ENCODE results near the gene SVIP. TPM values are rescaled to one million over a fixed set of nuclear protein-coding genes. Genes with fewer than 3 reads are reported as not detected.

SVIP gene
- total RNA-seq, 2 experiments from 2014 or later, result 42.4 to 42.7 TPM

DNA sequence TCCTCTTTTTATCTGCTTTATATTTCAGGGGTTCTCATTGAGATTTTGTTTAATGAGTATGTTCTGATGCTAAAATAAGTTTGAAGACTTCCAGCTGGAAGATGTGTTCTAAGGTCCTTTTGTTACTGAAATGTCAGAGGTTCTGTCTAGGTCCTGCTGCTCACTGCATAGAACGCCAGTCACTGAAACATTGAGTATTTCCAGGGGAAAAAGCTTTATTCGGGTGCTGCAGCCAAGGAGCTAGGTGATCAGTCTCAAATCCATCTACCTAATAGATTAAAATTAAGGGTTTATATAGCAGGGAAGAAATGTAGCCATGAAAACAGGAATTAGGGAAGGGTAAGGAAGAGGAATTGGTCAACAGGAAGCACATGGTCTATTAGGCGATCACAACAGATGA lies 19.7 kb downstream of the SVIP start:
- peaks cover 2% of the 10 kb centered on the region for H3K4me1 Mint-ChIP-seq
- no peak for ATAC-seq (ENCODE audit: low read depth)

GRCh38 chr11:22808571-22809197 lies 20.9 kb downstream of the SVIP start:
- Mint-ChIP-seq H3K27me3 (no peaks in the 10 kb centered on the region), H3K4me1 (peaks cover 2% of the 10 kb centered on the region), H3K36me3 (peaks cover 6% of the 10 kb centered on the region), H3K27ac (no peak overlapping the region), H3K4me3 (no peak overlapping the region), H3K9me3 (peaks cover 9% of the 10 kb centered on the region)
- ATAC-seq (ENCODE audit: low read depth), result no peak
- POLR2A ChIA-PET, result no interaction called here
- DNase-seq, result no peak

More for the DNA sequence above, 19.7 kb downstream of the SVIP start:
- no peak overlapping the region for H3K4me3 Mint-ChIP-seq
- H3K27me3 Mint-ChIP-seq, result no peaks in the 10 kb centered on the region
- DNase-seq, result no peak
- POLR2A ChIA-PET, result no interaction called here
- H3K27ac Mint-ChIP-seq, result no peak overlapping the region
- H3K36me3 Mint-ChIP-seq, result peaks cover 6% of the 10 kb centered on the region
- H3K9me3 Mint-ChIP-seq, result peaks cover 9% of the 10 kb centered on the region

- ATAC-seq (ENCODE audit: low read depth), result no peak
- H3K4me3 Mint-ChIP-seq, result no peak overlapping the region
Measured at GRCh38 chr11:22807855-22808570, 21.6 kb downstream of the SVIP start.

GRCh38 chr11:22807391-22807790 lies 22.2 kb downstream of the SVIP start:
- DNase-seq (no peak), ATAC-seq (ENCODE audit: low read depth) (no peak)
- H3K27me3 Mint-ChIP-seq, result no peaks in the 10 kb centered on the region
- H3K4me1 Mint-ChIP-seq, result peaks cover 2% of the 10 kb centered on the region
- peaks cover 9% of the 10 kb centered on the region for H3K9me3 Mint-ChIP-seq
- no peak overlapping the region for H3K27ac Mint-ChIP-seq
- peaks cover 6% of the 10 kb centered on the region for H3K36me3 Mint-ChIP-seq
- no peak overlapping the region for H3K4me3 Mint-ChIP-seq
- POLR2A ChIA-PET, result no interaction called here

More at GRCh38 chr11:22807855-22808570, 21.6 kb downstream of the SVIP start:
- peaks cover 2% of the 10 kb centered on the region for H3K4me1 Mint-ChIP-seq
- no peak for DNase-seq
- POLR2A ChIA-PET, result no interaction called here
- H3K9me3 Mint-ChIP-seq, result peaks cover 9% of the 10 kb centered on the region
- no peak overlapping the region for H3K27ac Mint-ChIP-seq
- H3K27me3 Mint-ChIP-seq, result no peaks in the 10 kb centered on the region
- H3K36me3 Mint-ChIP-seq, result peaks cover 6% of the 10 kb centered on the region

- ATAC-seq (ENCODE audit: low read depth) (no peak), DNase-seq (no peak)
- Mint-ChIP-seq H3K27me3 (peaks cover 2% of the 10 kb centered on the region), H3K36me3 (no peaks in the 10 kb centered on the region), H3K4me3 (no peak overlapping the region), H3K27ac (no peak overlapping the region), H3K4me1 (no peaks in the 10 kb centered on the region), H3K9me3 (no peaks in the 10 kb centered on the region)
- POLR2A ChIA-PET, result no interaction called here
Measured at GRCh38 chr11:22802861-22803260, 26.7 kb downstream of the SVIP start.

DNA sequence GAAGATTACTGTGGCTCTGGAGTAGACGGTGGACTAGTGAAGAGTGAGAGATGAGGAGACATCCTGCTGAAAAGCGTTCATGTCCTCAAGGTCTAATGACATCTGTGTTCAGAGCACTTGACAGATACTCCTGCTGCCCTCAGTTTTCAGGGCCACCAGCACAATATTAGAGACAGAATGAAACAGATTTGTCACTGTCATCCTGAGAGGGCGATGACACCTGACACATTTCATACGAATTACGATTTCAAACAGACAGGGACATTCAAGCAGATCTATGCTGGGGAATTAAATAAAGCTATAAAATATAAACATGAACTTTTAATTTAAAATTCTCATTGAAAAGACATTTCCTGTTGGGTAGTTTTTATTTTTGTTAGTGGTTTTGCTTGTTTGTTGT lies 29.1 kb downstream of the SVIP start:
- POLR2A ChIA-PET, result no interaction called here
- Mint-ChIP-seq H3K36me3 (no peaks in the 10 kb centered on the region), H3K9me3 (no peaks in the 10 kb centered on the region), H3K27ac (no peak overlapping the region), H3K4me1 (no peaks in the 10 kb centered on the region), H3K4me3 (no peak overlapping the region), H3K27me3 (peaks cover 2% of the 10 kb centered on the region)
- no peak for DNase-seq
- ATAC-seq (ENCODE audit: low read depth), result no peak

DNA sequence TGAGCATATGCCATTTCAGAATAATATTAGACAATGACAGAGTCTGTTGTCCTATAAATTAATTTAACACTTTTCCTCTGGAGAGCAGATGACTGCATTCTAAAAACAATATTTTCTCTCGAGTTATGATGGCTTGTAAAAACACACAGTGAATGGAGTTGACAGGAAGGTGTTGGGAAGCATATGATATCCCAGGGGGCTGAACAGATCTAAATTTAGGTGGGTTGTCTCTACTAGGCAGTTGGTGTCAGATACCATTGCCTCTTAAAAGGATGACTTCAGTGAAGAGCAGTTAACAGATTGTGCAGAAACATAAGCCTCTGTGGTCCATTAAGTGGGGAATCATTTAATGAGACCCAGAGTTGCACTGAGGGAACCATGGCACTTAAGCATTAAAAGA lies 30.7 kb downstream of the SVIP start:
- DNase-seq, result no peak
- H3K36me3 Mint-ChIP-seq, result no peaks in the 10 kb centered on the region
- ATAC-seq (ENCODE audit: low read depth), result no peak
- POLR2A ChIA-PET, result no interaction called here
- no peaks in the 10 kb centered on the region for H3K9me3 Mint-ChIP-seq
- H3K27me3 Mint-ChIP-seq, result peaks cover 2% of the 10 kb centered on the region
- H3K4me1 Mint-ChIP-seq, result no peaks in the 10 kb centered on the region
- no peak overlapping the region for H3K27ac Mint-ChIP-seq
- no peak overlapping the region for H3K4me3 Mint-ChIP-seq

- Mint-ChIP-seq H3K27me3 (peaks cover 2% of the 10 kb centered on the region), H3K4me1 (no peaks in the 10 kb centered on the region), H3K4me3 (no peak overlapping the region), H3K36me3 (no peaks in the 10 kb centered on the region), H3K9me3 (no peaks in the 10 kb centered on the region), H3K27ac (no peak overlapping the region)
- ATAC-seq (ENCODE audit: low read depth) (no peak), DNase-seq (no peak)
- POLR2A ChIA-PET, result no interaction called here
Measured at GRCh38 chr11:22797047-22797446, 32.6 kb downstream of the SVIP start.

GRCh38 chr11:22795914-22796313 lies 33.7 kb downstream of the SVIP start:
- DNase-seq (no peak), ATAC-seq (ENCODE audit: low read depth) (no peak)
- no peaks in the 10 kb centered on the region for H3K9me3 Mint-ChIP-seq
- H3K27me3 Mint-ChIP-seq, result peaks cover 3% of the 10 kb centered on the region
- POLR2A ChIA-PET, result no interaction called here
- no peaks in the 10 kb centered on the region for H3K36me3 Mint-ChIP-seq
- no peak overlapping the region for H3K27ac Mint-ChIP-seq
- H3K4me3 Mint-ChIP-seq, result no peak overlapping the region
- H3K4me1 Mint-ChIP-seq, result no peaks in the 10 kb centered on the region

DNA sequence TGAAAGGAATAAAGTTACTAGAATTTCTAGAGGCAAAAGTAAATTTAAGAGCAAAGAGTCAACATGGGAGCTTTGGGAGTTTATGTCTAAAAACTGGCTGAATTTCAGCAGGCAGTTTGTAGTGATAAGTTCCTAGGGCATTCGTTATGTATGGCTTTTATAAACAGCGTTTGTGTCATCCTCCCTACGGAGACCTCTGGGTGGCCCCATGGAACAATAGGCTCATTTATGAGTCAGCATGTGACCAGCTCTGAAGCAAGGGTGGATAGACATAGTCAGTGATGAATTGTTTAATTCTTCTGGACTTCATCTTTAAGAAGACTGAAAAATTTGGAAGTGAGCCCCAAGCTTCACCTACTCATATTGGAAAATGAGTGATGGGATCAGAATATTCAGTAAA lies 37.1 kb downstream of the SVIP start:
- Mint-ChIP-seq H3K4me1 (no peaks in the 10 kb centered on the region), H3K27me3 (peaks cover 3% of the 10 kb centered on the region), H3K4me3 (no peak overlapping the region), H3K9me3 (no peaks in the 10 kb centered on the region), H3K36me3 (no peaks in the 10 kb centered on the region), H3K27ac (no peak overlapping the region)
- DNase-seq (no peak), ATAC-seq (ENCODE audit: low read depth) (no peak)
- POLR2A ChIA-PET, result no interaction called here

GRCh38 chr11:22787551-22788162 lies 41.9 kb downstream of the SVIP start:
- Mint-ChIP-seq H3K4me3 (no peak overlapping the region), H3K27ac (no peak overlapping the region), H3K4me1 (no peaks in the 10 kb centered on the region), H3K9me3 (peaks cover 2% of the 10 kb centered on the region), H3K27me3 (peaks cover 3% of the 10 kb centered on the region), H3K36me3 (no peaks in the 10 kb centered on the region)
- POLR2A ChIA-PET, result no interaction called here
- DNase-seq (no peak), ATAC-seq (ENCODE audit: low read depth) (no peak)

DNA sequence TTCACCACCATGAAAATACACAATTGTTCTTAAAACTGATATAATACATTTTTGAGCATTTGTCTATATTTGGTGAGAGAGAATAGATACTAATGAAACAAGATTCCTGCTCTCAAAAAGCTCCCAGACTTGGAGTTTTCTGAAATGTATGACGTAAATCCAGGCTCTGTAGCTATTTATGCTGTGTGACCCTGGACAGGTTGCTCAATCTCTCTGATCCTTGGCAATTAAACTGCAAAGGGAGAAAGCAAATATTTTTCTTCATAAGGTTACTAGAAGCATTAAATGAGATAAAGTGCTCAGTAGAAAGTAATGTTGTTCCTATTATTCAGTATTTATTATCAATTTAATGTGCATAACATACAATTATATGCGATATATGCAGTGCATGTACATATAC lies 42.5 kb downstream of the SVIP start:
- no peaks in the 10 kb centered on the region for H3K4me1 Mint-ChIP-seq
- POLR2A ChIA-PET, result no interaction called here
- peaks cover 2% of the 10 kb centered on the region for H3K9me3 Mint-ChIP-seq
- ATAC-seq (ENCODE audit: low read depth) (no peak), DNase-seq (no peak)
- no peak overlapping the region for H3K4me3 Mint-ChIP-seq
- H3K36me3 Mint-ChIP-seq, result no peaks in the 10 kb centered on the region
- peaks cover 3% of the 10 kb centered on the region for H3K27me3 Mint-ChIP-seq
- no peak overlapping the region for H3K27ac Mint-ChIP-seq

GRCh38 chr11:22786475-22786874 lies 43.1 kb downstream of the SVIP start:
- POLR2A ChIA-PET, result no interaction called here
- H3K27me3 Mint-ChIP-seq, result peaks cover 3% of the 10 kb centered on the region
- H3K36me3 Mint-ChIP-seq, result no peaks in the 10 kb centered on the region
- H3K9me3 Mint-ChIP-seq, result peaks cover 2% of the 10 kb centered on the region
- no peak overlapping the region for H3K4me3 Mint-ChIP-seq
- no peak overlapping the region for H3K27ac Mint-ChIP-seq
- no peak for ATAC-seq (ENCODE audit: low read depth)
- H3K4me1 Mint-ChIP-seq, result no peaks in the 10 kb centered on the region
- DNase-seq, result no peak

DNA sequence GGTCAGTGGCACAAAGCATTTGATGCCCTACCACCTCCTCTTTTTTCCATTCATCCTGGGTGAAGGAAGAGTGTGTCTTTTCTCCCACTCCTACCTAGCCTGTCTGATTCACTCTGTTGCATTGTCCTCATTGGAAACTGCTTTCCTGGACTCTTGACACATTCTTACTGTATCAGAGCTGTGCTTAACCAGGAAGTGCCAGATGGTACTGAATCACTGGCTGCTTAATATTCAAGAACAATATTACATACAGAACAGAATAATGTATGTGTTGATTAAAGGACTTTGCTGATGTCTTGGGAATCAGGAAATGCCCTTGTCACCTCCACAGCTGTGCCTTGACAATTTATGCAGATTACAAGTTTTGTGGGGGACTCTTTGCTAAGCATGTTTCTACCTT lies 44.4 kb downstream of the SVIP start:
- H3K36me3 Mint-ChIP-seq, result no peaks in the 10 kb centered on the region

More for the DNA sequence above, 44.4 kb downstream of the SVIP start:
- H3K4me1 Mint-ChIP-seq, result peaks cover 6% of the 10 kb centered on the region
- H3K9me3 Mint-ChIP-seq, result peaks cover 2% of the 10 kb centered on the region
- no peak overlapping the region for H3K27ac Mint-ChIP-seq
- no peaks in the 10 kb centered on the region for H3K27me3 Mint-ChIP-seq
- ATAC-seq (ENCODE audit: low read depth) (no peak), DNase-seq (no peak)
- H3K4me3 Mint-ChIP-seq, result no peak overlapping the region
- POLR2A ChIA-PET, result no interaction called here
